Measurements from ENCODE around the gene TMSB10. TPM values are rescaled to one million over a fixed set of nuclear protein-coding genes. Genes with fewer than 3 reads are reported as not detected.

TMSB10 gene
- total RNA-seq, 1 experiment from 2014 or later = 2,488 TPM

- intact Hi-C loops (cut with micrococcal nuclease; ENCODE audit: unreplicated experiment) = loop anchor here (2.0 kb wide), 1 partner anchor 20 kb away; no protein-coding TSS in a partner anchor
- H3K4me3 ChIP-seq (ENCODE audit: low read depth, low read length, poor library complexity, severe bottlenecking) = peak overlapping the region; percentile 96
- H3K36me3 ChIP-seq (ENCODE audit: insufficient read depth, low read length, poor library complexity, severe bottlenecking) = peaks cover 9% of the 10 kb centered on the region
- H3K27me3 ChIP-seq (replicated peaks; ENCODE audit: insufficient read depth, low read depth, low read length, poor library complexity) = no peaks in the 10 kb centered on the region
- POLR2A ChIA-PET (ENCODE audit: low non-redundant PET) = interaction anchor here (0.6 to 1.4 kb wide), 4 partner anchors 15 to 33 kb away, joined by 5 to 6 read pairs (median 5); no protein-coding TSS in a partner anchor
- TF ChIP-seq CTCF (conservative IDR thresholded peaks at IDR 0.05; ENCODE audit: low read depth, low read length) (no peak), EZH2 (IDR thresholded peaks at IDR 0.05; ENCODE audit: borderline replicate concordance, low read depth, low read length, poor library complexity, severe bottlenecking) (no peak)
- H3K27ac ChIP-seq (ENCODE audit: low read depth, low read length, poor library complexity, severe bottlenecking) = peak overlapping the region; percentile 96
- H3K4me1 ChIP-seq (ENCODE audit: insufficient read depth, low read length, poor library complexity, severe bottlenecking) = peaks cover 13% of the 10 kb centered on the region
- DNase-seq (ENCODE audit: low spot score) = peak; percentile 67
- BruUV-seq (replicated peaks) = no TSS peak
- CTCF ChIA-PET = interaction anchor here (1.0 to 1.2 kb wide), 2 partner anchors 21 to 22 kb away, joined by 3 to 4 read pairs; no protein-coding TSS in a partner anchor
- H3K9me3 ChIP-seq (ENCODE audit: low read depth, low read length, poor library complexity, severe bottlenecking) = no peaks in the 10 kb centered on the region
Observed at GRCh38 chr2:84904717-84905174, 710 bp upstream of the TMSB10 start.

DNA sequence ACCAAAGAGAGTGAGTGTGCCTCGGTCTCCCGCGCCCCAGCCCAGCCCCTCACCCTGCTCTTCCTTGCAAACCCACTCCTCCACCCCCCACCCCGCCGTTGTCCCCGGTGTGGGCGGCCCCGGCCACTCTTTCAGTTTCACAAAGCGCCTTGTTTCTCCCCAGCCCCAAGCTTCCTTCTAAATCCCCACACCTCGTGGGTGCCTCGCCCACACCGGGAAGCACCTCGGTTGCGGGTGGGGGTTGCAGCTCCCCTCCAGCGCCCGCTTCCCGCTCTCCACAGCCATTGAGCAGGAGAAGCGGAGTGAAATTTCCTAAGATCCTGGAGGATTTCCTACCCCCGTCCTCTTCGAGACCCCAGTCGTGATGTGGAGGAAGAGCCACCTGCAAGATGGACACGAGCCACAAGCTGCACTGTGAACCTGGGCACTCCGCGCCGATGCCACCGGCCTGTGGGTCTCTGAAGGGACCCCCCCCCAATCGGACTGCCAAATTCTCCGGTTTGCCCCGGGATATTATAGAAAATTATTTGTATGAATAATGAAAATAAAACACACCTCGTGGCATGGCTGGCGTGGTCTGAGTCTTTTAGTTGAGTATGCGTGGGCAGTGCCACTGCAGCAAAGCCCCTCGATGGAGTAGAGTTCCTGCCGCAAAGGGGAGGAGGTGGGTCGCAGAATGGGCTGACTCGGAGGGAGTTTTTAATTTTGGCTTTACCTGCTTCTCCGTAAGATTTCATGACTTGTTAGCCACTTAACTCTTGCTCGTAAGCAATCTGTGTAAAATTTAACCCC lies 848 bp downstream of the TMSB10 start:
- Histone ChIP-seq H3K9me3 (ENCODE audit: low read depth, low read length, poor library complexity, severe bottlenecking) (no peaks in the 10 kb centered on the region), H3K36me3 (ENCODE audit: insufficient read depth, low read length, poor library complexity, severe bottlenecking) (peaks cover 9% of the 10 kb centered on the region), H3K27me3 (replicated peaks; ENCODE audit: insufficient read depth, low read depth, low read length, poor library complexity) (no peaks in the 10 kb centered on the region), H3K4me1 (ENCODE audit: insufficient read depth, low read length, poor library complexity, severe bottlenecking) (peaks cover 13% of the 10 kb centered on the region), H3K4me3 (ENCODE audit: low read depth, low read length, poor library complexity, severe bottlenecking) (peak overlapping the region; percentile 96), H3K27ac (ENCODE audit: low read depth, low read length, poor library complexity, severe bottlenecking) (peak overlapping the region; percentile 96)
- ChIA-PET CTCF (interaction anchor here (0.6 to 0.7 kb wide), 3 partner anchors 19 to 70 kb away, joined by 4 to 14 read pairs (median 11); no protein-coding TSS in a partner anchor), POLR2A (ENCODE audit: low non-redundant PET) (interaction anchor here (0.6 to 1.4 kb wide), 4 partner anchors 9 to 20 kb away, joined by 3 to 7 read pairs (median 5); no protein-coding TSS in a partner anchor)
- BruUV-seq (replicated peaks) = TSS peak; percentile 98
- peak; percentile 32 for DNase-seq (ENCODE audit: low spot score)
- TF ChIP-seq CTCF (conservative IDR thresholded peaks at IDR 0.05; ENCODE audit: low read depth, low read length) (no peak), EZH2 (IDR thresholded peaks at IDR 0.05; ENCODE audit: borderline replicate concordance, low read depth, low read length, poor library complexity, severe bottlenecking) (no peak)
- intact Hi-C loops (cut with micrococcal nuclease; ENCODE audit: unreplicated experiment) = no loop called here

DNA sequence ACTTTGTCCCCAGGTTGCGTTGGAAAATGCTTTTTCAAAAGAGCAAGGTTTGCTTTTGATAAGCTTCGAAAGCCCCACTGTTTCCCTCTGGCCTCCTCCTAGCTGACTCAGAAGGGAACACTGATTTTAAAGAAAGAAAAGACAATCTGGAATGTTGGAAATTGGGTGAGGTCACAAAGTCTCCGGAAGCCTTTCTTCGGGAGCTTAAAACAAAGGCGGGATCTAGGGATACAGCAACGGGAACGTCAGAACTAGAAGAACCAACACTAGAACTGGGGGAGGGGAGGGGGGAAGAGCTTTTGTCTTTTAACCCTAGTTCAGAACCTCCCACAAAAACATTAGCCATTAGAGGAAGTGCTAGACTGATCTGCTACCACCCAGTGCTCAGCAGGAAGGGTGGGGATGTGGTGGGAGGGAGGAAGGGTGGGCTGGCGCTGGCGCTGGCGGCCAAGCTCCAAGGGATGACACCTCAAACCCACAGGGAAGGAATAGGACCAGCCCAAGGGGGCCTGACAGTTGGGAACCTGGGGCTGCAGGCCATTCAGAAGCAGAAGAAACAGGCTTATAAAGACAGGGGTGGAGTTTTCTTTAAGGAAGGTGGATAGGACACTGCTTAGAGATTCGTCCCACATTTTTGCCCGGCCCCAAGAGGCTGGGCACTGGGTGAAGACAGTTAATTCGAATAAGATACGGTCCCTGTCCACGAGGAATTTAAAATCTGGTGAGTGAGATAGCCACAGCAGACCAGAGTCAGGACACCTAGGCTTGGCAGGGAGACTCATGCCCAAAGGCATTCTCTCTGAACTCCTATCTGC lies 1.7 kb downstream of the TMSB10 start:
- ChIA-PET POLR2A (ENCODE audit: low non-redundant PET) (interaction anchor here (0.7 kb wide), 1 partner anchor 12 kb away, joined by 7 read pairs; no protein-coding TSS in a partner anchor), CTCF (interaction anchor here (0.6 to 0.7 kb wide), 3 partner anchors 18 to 69 kb away, joined by 4 to 14 read pairs (median 11); no protein-coding TSS in a partner anchor)
- no peaks in the 10 kb centered on the region for H3K9me3 ChIP-seq (ENCODE audit: low read depth, low read length, poor library complexity, severe bottlenecking)
- no TSS peak for BruUV-seq (replicated peaks)
- peak; percentile 80 for DNase-seq (ENCODE audit: low spot score)
- no peak for TF ChIP-seq EZH2 (IDR thresholded peaks at IDR 0.05; ENCODE audit: borderline replicate concordance, low read depth, low read length, poor library complexity, severe bottlenecking)
- TF ChIP-seq CTCF (conservative IDR thresholded peaks at IDR 0.05; ENCODE audit: low read depth, low read length) = no peak
- peaks cover 9% of the 10 kb centered on the region for H3K36me3 ChIP-seq (ENCODE audit: insufficient read depth, low read length, poor library complexity, severe bottlenecking)
- H3K27me3 ChIP-seq (replicated peaks; ENCODE audit: insufficient read depth, low read depth, low read length, poor library complexity) = no peaks in the 10 kb centered on the region
- H3K4me3 ChIP-seq (ENCODE audit: low read depth, low read length, poor library complexity, severe bottlenecking) = peak overlapping the region; percentile 96
- intact Hi-C loops (cut with micrococcal nuclease; ENCODE audit: unreplicated experiment) = no loop called here
- peaks cover 13% of the 10 kb centered on the region for H3K4me1 ChIP-seq (ENCODE audit: insufficient read depth, low read length, poor library complexity, severe bottlenecking)
- peak overlapping the region; percentile 96 for H3K27ac ChIP-seq (ENCODE audit: low read depth, low read length, poor library complexity, severe bottlenecking)

Measured in A673 (cell line).